PC-9 (cell line): ENCODE results near the gene TERT. TPM values are rescaled to one million over a fixed set of nuclear protein-coding genes. Genes with fewer than 3 reads are reported as not detected.

ENCODE experiments used
- BruUV-seq: library from RNA; stranded (reverse); fragments of 400-500 nt; replicated peaks from 2 replicates; lab custom pipeline; 2021; lab: Mats Ljungman, UMichigan
- CTCF ChIA-PET: fragments of 300-600 bp; sonication (Branson Sonifier 250); formaldehyde crosslinking; loops from one replicate; lab custom pipeline; 2022; ENCODE audit warnings: antibody characterized with exemption; lab: Charles Lee
- POLR2A ChIA-PET: fragments of 300-600 bp; sonication (Branson Sonifier 250); formaldehyde crosslinking; loops from one replicate; lab custom pipeline; 2022; ENCODE audit warnings: antibody characterized with exemption; ENCODE audit not compliant: unreplicated experiment; lab: Charles Lee
- DNase-seq, 2 experiments: peaks; one replicate each; pipeline versions ENCODE4 v3.0.0 to v3.0.0-alpha.2; 2015 to 2022; ENCODE audit warnings: mixed read lengths in 1 of 2
- H2AFZ ChIP-seq: fragments of 200-600 bp; sonication (generic); 2 replicates; pipeline ENCODE4 v1.8.1; 2017; ENCODE audit warnings: antibody characterized with exemption
- H3F3A ChIP-seq: fragments of 200-600 bp; sonication (generic); 2 replicates; pipeline ENCODE4 v1.8.1; 2017; ENCODE audit warnings: antibody characterized with exemption, mild to moderate bottlenecking, low read depth; ENCODE audit not compliant: insufficient read depth
- H3K27ac ChIP-seq: fragments of 200-600 bp; sonication (generic); 2 replicates; pipeline ENCODE4 v1.6.1; 2016; ENCODE audit warnings: mixed run types
- H3K27me3 ChIP-seq: fragments of 200-600 bp; sonication (generic); 2 replicates; pipeline ENCODE4 v1.6.1; 2016; ENCODE audit warnings: low read depth, mixed run types; ENCODE audit not compliant: insufficient read depth
- H3K36me3 ChIP-seq: fragments of 200-600 bp; sonication (generic); 2 replicates; pipeline ENCODE4 v1.6.1; 2016; ENCODE audit warnings: low read depth, mixed run types
- H3K4me1 ChIP-seq: fragments of 200-600 bp; sonication (generic); replicated peaks from 2 replicates; pipeline ENCODE4 v1.6.1; 2016; ENCODE audit warnings: mixed run types; ENCODE audit not compliant: insufficient read depth
- H3K4me2 ChIP-seq: fragments of 200-600 bp; sonication (generic); 2 replicates; pipeline ENCODE4 v1.6.1; 2017; ENCODE audit warnings: mixed run types
- H3K4me3 ChIP-seq: fragments of 200-600 bp; sonication (generic); 2 replicates; pipeline ENCODE4 v1.6.1; 2016; ENCODE audit warnings: mixed run types
- H3K79me2 ChIP-seq: fragments of 200-600 bp; sonication (generic); 2 replicates; pipeline ENCODE4 v1.6.1; 2017; ENCODE audit warnings: low read depth, mixed run types
- H3K9me2 ChIP-seq: fragments of 200-600 bp; sonication (generic); 2 replicates; pipeline ENCODE4 v1.8.1; 2017; ENCODE audit warnings: mild to moderate bottlenecking; ENCODE audit not compliant: insufficient read depth
- H3K9me3 ChIP-seq: fragments of 200-600 bp; sonication (generic); 2 replicates; pipeline ENCODE4 v1.8.1; 2016; ENCODE audit warnings: low read depth; ENCODE audit not compliant: insufficient read depth
- H4K20me1 ChIP-seq: fragments of 200-600 bp; sonication (generic); 2 replicates; pipeline ENCODE4 v1.8.1; 2017; ENCODE audit not compliant: insufficient read depth
- EZH2 ChIP-seq: fragments of 200-600 bp; sonication (generic); IDR thresholded peaks from 2 replicates; pipeline ENCODE4 v1.8.0; 2017; ENCODE audit warnings: antibody characterized with exemption, low read depth
- intact Hi-C: fragments of 100-400 bp; cut with micrococcal nuclease; formaldehyde crosslinking; loops from one replicate; pipeline ENCODE4 v1.10.0; 2022; ENCODE audit not compliant: unreplicated experiment
- total RNA-seq: library from RNA; stranded (reverse); gene quantifications from 2 replicates; pipeline ENCODE4 v1.2.3, GENCODE V29; 2021
- TF ChIP-seq, protein P1 (sequence below): fragments of 200-600 bp; sonication (generic); conservative IDR thresholded peaks from 2 replicates; pipeline ENCODE4 v1.6.1; 2017; ENCODE audit warnings: mixed run types, antibody characterized with exemption, mild to moderate bottlenecking, moderate library complexity

Gene TERT
- total RNA-seq, 1 experiment from 2014 or later: 0.74 TPM

DNA sequence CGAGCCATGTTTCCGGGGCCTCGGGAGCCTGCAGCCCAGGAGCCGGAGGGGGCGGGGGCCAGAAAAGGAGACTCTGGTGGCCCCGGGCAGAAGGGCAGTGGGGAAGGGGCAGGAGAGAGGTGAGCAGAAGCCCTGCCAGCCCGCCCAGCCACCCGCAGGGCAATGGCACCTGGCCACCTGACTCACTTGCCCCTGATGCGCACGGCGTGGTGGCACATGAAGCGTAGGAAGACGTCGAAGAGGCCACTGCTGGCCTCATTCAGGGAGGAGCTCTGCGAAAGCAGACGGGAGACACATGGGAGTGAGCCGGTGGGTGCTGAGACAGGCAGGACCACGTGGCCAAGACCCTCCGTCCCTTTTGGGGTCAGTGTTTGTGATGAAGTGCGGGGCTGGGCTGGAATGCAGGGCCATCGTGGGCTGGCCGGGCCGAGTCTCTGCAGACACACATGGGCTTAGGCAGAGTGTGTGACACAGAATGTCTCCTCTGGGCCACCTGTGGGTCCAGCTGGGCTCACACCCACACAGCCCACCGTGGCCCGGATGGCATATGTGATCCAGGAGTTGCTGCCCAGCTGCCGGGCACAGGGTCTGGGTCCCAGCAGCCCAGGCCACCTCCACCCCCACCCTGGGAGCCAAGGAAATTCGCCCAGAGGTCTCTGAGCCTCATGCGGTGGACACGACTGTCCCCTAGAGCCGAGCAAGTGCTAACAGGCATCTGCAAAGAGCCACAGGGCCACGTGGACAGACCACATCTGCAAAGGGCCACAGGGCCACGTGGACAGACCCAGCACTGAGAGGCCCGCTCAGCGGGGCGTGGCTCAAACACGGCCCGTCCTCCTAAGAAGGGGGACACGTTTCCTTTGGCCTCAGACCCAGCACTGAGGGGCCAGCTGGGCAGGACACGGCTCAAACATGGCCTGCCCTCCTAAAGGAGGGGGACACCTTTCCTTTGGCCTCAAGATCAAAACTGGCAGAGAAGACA lies 23.6 kb downstream of the TERT start:
- no peaks in the 10 kb centered on the region for H3K36me3 ChIP-seq
- no peak for DNase-seq
- ChIA-PET POLR2A (interaction anchor here (0.6 kb wide), 1 partner anchor 21 kb away, joined by 4 read pairs; no protein-coding TSS in a partner anchor), CTCF (no interaction called here)
- no peaks in the 10 kb centered on the region for H3K27me3 ChIP-seq
- no peak overlapping the region for H3K27ac ChIP-seq
- TF ChIP-seq, protein P1, sequence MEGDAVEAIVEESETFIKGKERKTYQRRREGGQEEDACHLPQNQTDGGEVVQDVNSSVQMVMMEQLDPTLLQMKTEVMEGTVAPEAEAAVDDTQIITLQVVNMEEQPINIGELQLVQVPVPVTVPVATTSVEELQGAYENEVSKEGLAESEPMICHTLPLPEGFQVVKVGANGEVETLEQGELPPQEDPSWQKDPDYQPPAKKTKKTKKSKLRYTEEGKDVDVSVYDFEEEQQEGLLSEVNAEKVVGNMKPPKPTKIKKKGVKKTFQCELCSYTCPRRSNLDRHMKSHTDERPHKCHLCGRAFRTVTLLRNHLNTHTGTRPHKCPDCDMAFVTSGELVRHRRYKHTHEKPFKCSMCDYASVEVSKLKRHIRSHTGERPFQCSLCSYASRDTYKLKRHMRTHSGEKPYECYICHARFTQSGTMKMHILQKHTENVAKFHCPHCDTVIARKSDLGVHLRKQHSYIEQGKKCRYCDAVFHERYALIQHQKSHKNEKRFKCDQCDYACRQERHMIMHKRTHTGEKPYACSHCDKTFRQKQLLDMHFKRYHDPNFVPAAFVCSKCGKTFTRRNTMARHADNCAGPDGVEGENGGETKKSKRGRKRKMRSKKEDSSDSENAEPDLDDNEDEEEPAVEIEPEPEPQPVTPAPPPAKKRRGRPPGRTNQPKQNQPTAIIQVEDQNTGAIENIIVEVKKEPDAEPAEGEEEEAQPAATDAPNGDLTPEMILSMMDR: no peak
- TF ChIP-seq EZH2: no peak
- intact Hi-C loops: no loop called here
- BruUV-seq: no TSS peak
- no peak overlapping the region for H3K4me2 ChIP-seq
- H3K4me3 ChIP-seq: no peak overlapping the region
- peaks cover 4% of the 10 kb centered on the region; the same call in 1 of the 2 replicates for H3F3A ChIP-seq
- H3K4me1 ChIP-seq: no peaks in the 10 kb centered on the region
- no peaks in the 10 kb centered on the region for H3K79me2 ChIP-seq
- H3K9me2 ChIP-seq: no peaks in the 10 kb centered on the region
- H2AFZ ChIP-seq: no peak overlapping the region
- no peaks in the 10 kb centered on the region for H3K9me3 ChIP-seq
- H4K20me1 ChIP-seq: no peaks in the 10 kb centered on the region

DNA sequence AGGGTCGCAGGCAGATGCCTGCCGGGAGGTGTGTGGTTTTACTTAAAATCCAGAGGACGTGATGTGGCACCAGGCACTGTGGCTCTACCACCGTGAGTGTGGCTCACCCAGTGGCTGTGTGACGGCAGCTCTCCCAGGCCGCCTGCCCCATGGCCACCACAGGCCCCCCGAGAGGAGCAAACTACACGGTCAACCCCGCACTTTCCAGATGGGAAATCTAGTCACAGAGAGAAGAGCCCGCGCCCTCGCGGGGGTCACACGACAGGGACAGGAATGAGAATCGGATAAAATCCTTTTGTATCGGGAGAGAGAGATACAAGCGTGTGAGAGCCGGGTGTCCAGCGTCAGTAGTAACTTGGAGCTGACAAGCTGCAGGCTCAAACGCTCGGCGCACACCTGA lies 24.4 kb downstream of the TERT start:
- no peak for TF ChIP-seq EZH2
- TF ChIP-seq, protein P1: no peak
- Histone ChIP-seq H4K20me1 (no peaks in the 10 kb centered on the region), H3K36me3 (no peaks in the 10 kb centered on the region), H3K27me3 (0 out of 2 replicates have a peak, but pooled peaks cover 3% of the 10 kb centered on the region), H3K27ac (no peak overlapping the region), H3F3A (peaks cover 4% of the 10 kb centered on the region; the same call in 1 of the 2 replicates), H3K4me3 (no peak overlapping the region), H3K9me3 (no peaks in the 10 kb centered on the region), H3K4me2 (no peak overlapping the region), H3K79me2 (no peaks in the 10 kb centered on the region), H3K4me1 (no peaks in the 10 kb centered on the region), H3K9me2 (no peaks in the 10 kb centered on the region), H2AFZ (no peak overlapping the region)
- POLR2A ChIA-PET: no interaction called here
- no TSS peak for BruUV-seq
- CTCF ChIA-PET: no interaction called here
- no peak for DNase-seq
- intact Hi-C loops: no loop called here

DNA sequence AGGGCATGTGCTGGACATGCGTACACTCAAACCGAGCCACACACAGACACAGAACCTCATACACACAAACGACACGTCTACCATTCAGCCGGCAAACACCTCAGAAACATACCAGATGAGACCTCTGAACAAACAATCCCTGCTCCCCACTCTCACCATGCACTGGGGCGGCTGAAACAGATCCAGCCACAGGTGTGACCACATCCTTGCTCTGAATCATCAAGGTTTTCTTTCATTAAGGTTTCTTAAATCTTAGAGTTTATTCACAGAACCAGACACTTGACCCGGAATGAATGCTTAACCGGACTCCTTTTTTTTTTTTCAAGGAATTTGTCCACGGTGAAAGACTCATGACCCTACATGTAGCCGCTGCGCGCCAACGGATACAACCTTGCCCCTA lies 26.2 kb downstream of the TERT start:
- Histone ChIP-seq H4K20me1 (no peaks in the 10 kb centered on the region), H3K79me2 (no peaks in the 10 kb centered on the region), H3K9me3 (no peaks in the 10 kb centered on the region), H3K9me2 (no peaks in the 10 kb centered on the region), H3K36me3 (no peaks in the 10 kb centered on the region), H3K4me3 (no peak overlapping the region), H3K4me1 (no peaks in the 10 kb centered on the region), H3K27me3 (0 out of 2 replicates have a peak, but pooled peaks cover 5% of the 10 kb centered on the region), H3K4me2 (no peak overlapping the region), H3F3A (peaks cover 4% of the 10 kb centered on the region; the same call in 1 of the 2 replicates), H3K27ac (no peak overlapping the region), H2AFZ (no peak overlapping the region)
- intact Hi-C loops: no loop called here
- ChIA-PET CTCF (no interaction called here), POLR2A (no interaction called here)
- BruUV-seq: no TSS peak
- TF ChIP-seq, protein P1: no peak
- no peak for DNase-seq
